ENCODE data around the gene SERP2.

DNA sequence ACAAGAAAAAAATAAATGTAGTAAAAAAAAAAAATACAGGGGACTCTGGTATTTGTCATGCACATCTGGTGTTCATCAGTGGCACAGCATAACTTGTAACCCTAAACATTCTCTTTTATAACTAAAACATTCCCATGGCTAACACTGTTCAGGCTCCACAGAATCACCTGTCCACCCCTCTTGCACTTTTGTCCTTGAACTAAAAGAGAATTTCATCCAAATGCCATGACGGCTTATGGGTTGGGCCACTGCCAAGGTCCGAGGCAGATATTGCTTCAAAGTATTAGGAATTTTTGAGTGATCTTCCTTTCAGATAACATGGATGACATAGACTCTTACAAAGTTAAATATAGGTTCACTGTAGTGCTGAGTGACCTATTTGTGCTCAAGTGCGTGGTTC, 25.7 kb upstream of the SERP2 start:
- TF ChIP-seq ESRRA (IDR thresholded peaks at IDR 0.05; ENCODE audit: low read length) (no peak), REST (IDR thresholded peaks at IDR 0.05; ENCODE audit: low read depth, low read length) (no peak), CEBPB (IDR thresholded peaks at IDR 0.05; ENCODE audit: borderline replicate concordance in 1 of 2, low read depth in 2 of 2, low read length in 2 of 2) (no peak), RAD21 (IDR thresholded peaks at IDR 0.05; ENCODE audit: insufficient read depth, low read depth, low read length) (no peak), CEBPZ (IDR thresholded peaks at IDR 0.05; ENCODE audit: low read depth, low read length) (no peak), EGR1 (IDR thresholded peaks at IDR 0.05; ENCODE audit: borderline replicate concordance in 1 of 2, low read depth in 2 of 2, low read length in 2 of 2) (no peak)

Data from GM12878 (cell line).